Loucy (cell line): ENCODE results near the gene SLC31A2.

Source experiments
- H2AFZ ChIP-seq: fragments of 200-600 bp; sonication (generic); 2 replicates; pipeline ENCODE4 v1.6.0; 2016; ENCODE audit warnings: antibody characterized with exemption, mild to moderate bottlenecking, low read length, moderate library complexity
- H3F3A ChIP-seq: fragments of 200-600 bp; 2 replicates; pipeline ENCODE4 v1.6.0; 2016; ENCODE audit warnings: antibody characterized with exemption, low read depth, mild to moderate bottlenecking
- H3K27me3 ChIP-seq: fragments of 200-600 bp; sonication (generic); 2 replicates; pipeline ENCODE4 v1.6.1; 2014; ENCODE audit warnings: low read length, mild to moderate bottlenecking; ENCODE audit not compliant: insufficient read depth, poor library complexity, severe bottlenecking
- H3K36me3 ChIP-seq: fragments of 200-600 bp; sonication (generic); 2 replicates; pipeline ENCODE4 v1.6.1; 2016; ENCODE audit warnings: low read length; ENCODE audit not compliant: insufficient read depth
- H3K4me1 ChIP-seq: fragments of 200-600 bp; sonication (generic); 2 replicates; pipeline ENCODE4 v1.5.1; 2014; ENCODE audit warnings: low read length, mild to moderate bottlenecking; ENCODE audit not compliant: insufficient read depth, poor library complexity, severe bottlenecking
- H3K4me2 ChIP-seq: fragments of 200-600 bp; sonication (generic); 2 replicates; pipeline ENCODE4 v1.6.0; 2014; ENCODE audit warnings: antibody characterized with exemption, low read length, low read depth, mild to moderate bottlenecking; ENCODE audit not compliant: poor library complexity, severe bottlenecking
- H3K4me3 ChIP-seq: fragments of 200-600 bp; sonication (generic); 2 replicates; pipeline ENCODE4 v1.5.1; 2014; ENCODE audit warnings: low read length, mild to moderate bottlenecking, mixed read lengths; ENCODE audit not compliant: poor library complexity, severe bottlenecking
- H3K79me2 ChIP-seq: fragments of 200-600 bp; sonication (generic); 2 replicates; pipeline ENCODE4 v1.6.1; 2014; ENCODE audit warnings: low read length; ENCODE audit not compliant: insufficient read depth
- H3K9ac ChIP-seq: fragments of 200-600 bp; sonication (generic); 2 replicates; pipeline ENCODE4 v1.6.0; 2014; ENCODE audit warnings: mild to moderate bottlenecking, low read depth, low read length, moderate library complexity; ENCODE audit not compliant: poor library complexity, severe bottlenecking
- H3K9me2 ChIP-seq: fragments of 200-600 bp; sonication (generic); replicated peaks from 2 replicates; pipeline ENCODE4 v1.6.1; 2016; ENCODE audit warnings: low read depth, low read length, mixed read lengths
- H3K9me3 ChIP-seq: fragments of 200-600 bp; sonication (generic); 2 replicates; pipeline ENCODE4 v1.6.1; 2014; ENCODE audit warnings: mild to moderate bottlenecking, antibody characterized with exemption, low read length, low read depth; ENCODE audit not compliant: insufficient read depth
- H4K20me1 ChIP-seq: fragments of 200-600 bp; sonication (generic); 2 replicates; pipeline ENCODE4 v1.6.0; 2014; ENCODE audit warnings: antibody characterized with exemption, low read length, mild to moderate bottlenecking; ENCODE audit not compliant: insufficient read depth, poor library complexity, severe bottlenecking
- EZH2phosphoT487 ChIP-seq: fragments of 200-600 bp; IDR thresholded peaks from 2 replicates; pipeline ENCODE4 v1.6.1; 2018; ENCODE audit warnings: antibody characterized with exemption, mild to moderate bottlenecking, moderate library complexity, borderline replicate concordance
- TF ChIP-seq, protein P1 (sequence below): fragments of 200-600 bp; sonication (generic); conservative IDR thresholded peaks from 2 replicates; pipeline ENCODE4 v1.5.1; 2014; ENCODE audit warnings: mild to moderate bottlenecking, antibody characterized with exemption, low read length

Gene SLC31A2

DNA sequence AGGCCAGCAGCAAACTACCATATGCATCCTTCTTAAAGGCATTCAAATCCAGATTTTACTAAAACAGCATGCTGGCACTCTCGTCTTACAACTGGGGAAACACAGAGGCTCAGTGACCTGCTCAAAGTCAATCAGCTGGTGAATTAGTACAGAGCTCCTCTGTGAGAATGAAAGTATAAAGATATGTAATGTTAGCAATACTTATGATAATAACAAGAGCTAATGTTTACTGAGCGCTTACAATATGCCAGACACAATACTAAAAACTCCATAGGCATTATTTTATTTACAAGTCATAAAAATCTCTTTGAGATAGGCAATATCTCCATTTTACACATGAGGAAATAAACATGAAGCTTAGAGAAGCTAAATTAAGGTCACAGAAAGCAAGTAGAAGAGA lies 41.6 kb downstream of the SLC31A2 start:
- no peak overlapping the region for H3K9ac ChIP-seq
- TF ChIP-seq, protein P1, sequence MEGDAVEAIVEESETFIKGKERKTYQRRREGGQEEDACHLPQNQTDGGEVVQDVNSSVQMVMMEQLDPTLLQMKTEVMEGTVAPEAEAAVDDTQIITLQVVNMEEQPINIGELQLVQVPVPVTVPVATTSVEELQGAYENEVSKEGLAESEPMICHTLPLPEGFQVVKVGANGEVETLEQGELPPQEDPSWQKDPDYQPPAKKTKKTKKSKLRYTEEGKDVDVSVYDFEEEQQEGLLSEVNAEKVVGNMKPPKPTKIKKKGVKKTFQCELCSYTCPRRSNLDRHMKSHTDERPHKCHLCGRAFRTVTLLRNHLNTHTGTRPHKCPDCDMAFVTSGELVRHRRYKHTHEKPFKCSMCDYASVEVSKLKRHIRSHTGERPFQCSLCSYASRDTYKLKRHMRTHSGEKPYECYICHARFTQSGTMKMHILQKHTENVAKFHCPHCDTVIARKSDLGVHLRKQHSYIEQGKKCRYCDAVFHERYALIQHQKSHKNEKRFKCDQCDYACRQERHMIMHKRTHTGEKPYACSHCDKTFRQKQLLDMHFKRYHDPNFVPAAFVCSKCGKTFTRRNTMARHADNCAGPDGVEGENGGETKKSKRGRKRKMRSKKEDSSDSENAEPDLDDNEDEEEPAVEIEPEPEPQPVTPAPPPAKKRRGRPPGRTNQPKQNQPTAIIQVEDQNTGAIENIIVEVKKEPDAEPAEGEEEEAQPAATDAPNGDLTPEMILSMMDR: no peak
- TF ChIP-seq EZH2phosphoT487: no peak
- H3K4me2 ChIP-seq: no peak overlapping the region
- no peaks in the 10 kb centered on the region for H4K20me1 ChIP-seq
- no peaks in the 10 kb centered on the region for H3K27me3 ChIP-seq
- peaks cover 74% of the 10 kb centered on the region; the same call in 1 of the 2 replicates for H3K36me3 ChIP-seq
- no peaks in the 10 kb centered on the region for H3F3A ChIP-seq
- H3K4me1 ChIP-seq: no peaks in the 10 kb centered on the region
- no peak overlapping the region for H3K4me3 ChIP-seq
- no peaks in the 10 kb centered on the region for H3K9me2 ChIP-seq
- no peaks in the 10 kb centered on the region for H3K79me2 ChIP-seq
- H3K9me3 ChIP-seq: no peaks in the 10 kb centered on the region
- no peak overlapping the region for H2AFZ ChIP-seq

GRCh38 chr9:113199683-113200329 lies 49.0 kb downstream of the SLC31A2 start:
- no peak overlapping the region for H3K4me3 ChIP-seq
- H3K79me2 ChIP-seq: no peaks in the 10 kb centered on the region
- H3K36me3 ChIP-seq: peaks cover 80% of the 10 kb centered on the region
- no peaks in the 10 kb centered on the region for H3K9me2 ChIP-seq
- H3F3A ChIP-seq: no peaks in the 10 kb centered on the region
- no peaks in the 10 kb centered on the region for H3K4me1 ChIP-seq
- H2AFZ ChIP-seq: no peak overlapping the region
- H4K20me1 ChIP-seq: no peaks in the 10 kb centered on the region
- H3K27me3 ChIP-seq: no peaks in the 10 kb centered on the region
- H3K9ac ChIP-seq: no peak overlapping the region
- no peak overlapping the region for H3K4me2 ChIP-seq
- no peaks in the 10 kb centered on the region for H3K9me3 ChIP-seq
- no peak for TF ChIP-seq EZH2phosphoT487
- TF ChIP-seq, protein P1: no peak

DNA sequence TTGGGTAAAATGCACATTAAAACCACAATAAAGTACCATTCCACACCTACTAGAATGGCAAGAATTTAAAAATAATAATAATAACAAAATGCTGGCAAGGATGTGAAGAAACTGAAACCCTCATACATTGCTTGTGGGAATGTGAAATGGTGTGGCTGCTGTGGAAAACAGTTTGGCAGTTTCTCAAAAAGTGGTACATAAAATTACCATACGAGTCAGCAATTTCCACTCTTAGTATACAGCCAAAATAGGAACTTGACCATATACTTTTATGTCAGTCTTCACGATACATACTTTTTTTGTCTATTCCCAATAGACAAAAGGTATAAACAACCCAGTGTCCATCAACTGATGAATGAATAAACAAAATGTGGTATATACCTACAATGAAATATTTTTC lies 54.6 kb downstream of the SLC31A2 start:
- Histone ChIP-seq H3K36me3 (peaks cover 60% of the 10 kb centered on the region), H3K4me3 (no peak overlapping the region), H2AFZ (no peak overlapping the region), H3F3A (no peaks in the 10 kb centered on the region), H3K9me2 (no peaks in the 10 kb centered on the region), H3K9ac (no peak overlapping the region), H3K9me3 (no peaks in the 10 kb centered on the region), H3K79me2 (no peaks in the 10 kb centered on the region), H3K4me1 (no peaks in the 10 kb centered on the region), H3K27me3 (no peaks in the 10 kb centered on the region), H4K20me1 (no peaks in the 10 kb centered on the region), H3K4me2 (no peak overlapping the region)
- TF ChIP-seq, protein P1: no peak
- TF ChIP-seq EZH2phosphoT487: no peak
